ENCODE measurements around the gene BAZ1B. TPM values are rescaled to one million over a fixed set of nuclear protein-coding genes. Genes with fewer than 3 reads are reported as not detected.

Gene BAZ1B
- total RNA-seq, 1 experiment from 2014 or later, result 107 TPM

- intact Hi-C loops (cut with micrococcal nuclease; ENCODE audit: unreplicated experiment), result loop anchor here (5.0 kb wide), 1 partner anchor 117 kb away; no protein-coding TSS in a partner anchor
- in situ Hi-C loops (cut with HindIII; ENCODE audit: low pct_unique_long_range_greater_than_20kb, low sequenced_read_pairs), result no loop called here
- BruUV-seq (replicated peaks), result no TSS peak
- Histone ChIP-seq H3K27me3 (ENCODE audit: control insufficient read depth, insufficient read depth, low read length) (no peaks in the 10 kb centered on the region), H3K9me3 (ENCODE audit: control insufficient read depth, insufficient read depth, low read depth, low read length) (no peaks in the 10 kb centered on the region), H3K27ac (ENCODE audit: low read length) (no peak overlapping the region), H3K4me1 (ENCODE audit: control insufficient read depth, insufficient read depth, low read length) (peaks cover 17% of the 10 kb centered on the region), H3K4me3 (ENCODE audit: low read depth in 2 of 2, low read length in 2 of 2) (no peak overlapping the region), H3K36me3 (ENCODE audit: control insufficient read depth, insufficient read depth, low read length) (peaks cover 17% of the 10 kb centered on the region; the same call in 1 of the 2 replicates)
- TF ChIP-seq, protein P1, sequence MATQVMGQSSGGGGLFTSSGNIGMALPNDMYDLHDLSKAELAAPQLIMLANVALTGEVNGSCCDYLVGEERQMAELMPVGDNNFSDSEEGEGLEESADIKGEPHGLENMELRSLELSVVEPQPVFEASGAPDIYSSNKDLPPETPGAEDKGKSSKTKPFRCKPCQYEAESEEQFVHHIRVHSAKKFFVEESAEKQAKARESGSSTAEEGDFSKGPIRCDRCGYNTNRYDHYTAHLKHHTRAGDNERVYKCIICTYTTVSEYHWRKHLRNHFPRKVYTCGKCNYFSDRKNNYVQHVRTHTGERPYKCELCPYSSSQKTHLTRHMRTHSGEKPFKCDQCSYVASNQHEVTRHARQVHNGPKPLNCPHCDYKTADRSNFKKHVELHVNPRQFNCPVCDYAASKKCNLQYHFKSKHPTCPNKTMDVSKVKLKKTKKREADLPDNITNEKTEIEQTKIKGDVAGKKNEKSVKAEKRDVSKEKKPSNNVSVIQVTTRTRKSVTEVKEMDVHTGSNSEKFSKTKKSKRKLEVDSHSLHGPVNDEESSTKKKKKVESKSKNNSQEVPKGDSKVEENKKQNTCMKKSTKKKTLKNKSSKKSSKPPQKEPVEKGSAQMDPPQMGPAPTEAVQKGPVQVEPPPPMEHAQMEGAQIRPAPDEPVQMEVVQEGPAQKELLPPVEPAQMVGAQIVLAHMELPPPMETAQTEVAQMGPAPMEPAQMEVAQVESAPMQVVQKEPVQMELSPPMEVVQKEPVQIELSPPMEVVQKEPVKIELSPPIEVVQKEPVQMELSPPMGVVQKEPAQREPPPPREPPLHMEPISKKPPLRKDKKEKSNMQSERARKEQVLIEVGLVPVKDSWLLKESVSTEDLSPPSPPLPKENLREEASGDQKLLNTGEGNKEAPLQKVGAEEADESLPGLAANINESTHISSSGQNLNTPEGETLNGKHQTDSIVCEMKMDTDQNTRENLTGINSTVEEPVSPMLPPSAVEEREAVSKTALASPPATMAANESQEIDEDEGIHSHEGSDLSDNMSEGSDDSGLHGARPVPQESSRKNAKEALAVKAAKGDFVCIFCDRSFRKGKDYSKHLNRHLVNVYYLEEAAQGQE (IDR thresholded peaks at IDR 0.05; ENCODE audit: insufficient read depth in 1 of 2, low read depth in 2 of 2, low read length in 1 of 2), result no peak
- no peak for TF ChIP-seq CTCF (IDR thresholded peaks at IDR 0.05)
- TF ChIP-seq POLR2AphosphoS5 (IDR thresholded peaks at IDR 0.05; ENCODE audit: low read depth, low read length), result no peak
- TF ChIP-seq TCF7L2 (IDR thresholded peaks at IDR 0.05; ENCODE audit: low read depth, low read length), result no peak
- no peak for TF ChIP-seq SIN3A (IDR thresholded peaks at IDR 0.05; ENCODE audit: borderline replicate concordance, insufficient read depth, low read depth, low read length)
- no peak for DNase-seq (ENCODE audit: low read depth, low spot score)
- POLR2A ChIA-PET, result no interaction called here
- CTCF ChIA-PET, result no interaction called here
- no peak for ATAC-seq
These were observed 82.7 kb downstream of the BAZ1B start for GRCh38 chr7:73439410-73439704.

DNA sequence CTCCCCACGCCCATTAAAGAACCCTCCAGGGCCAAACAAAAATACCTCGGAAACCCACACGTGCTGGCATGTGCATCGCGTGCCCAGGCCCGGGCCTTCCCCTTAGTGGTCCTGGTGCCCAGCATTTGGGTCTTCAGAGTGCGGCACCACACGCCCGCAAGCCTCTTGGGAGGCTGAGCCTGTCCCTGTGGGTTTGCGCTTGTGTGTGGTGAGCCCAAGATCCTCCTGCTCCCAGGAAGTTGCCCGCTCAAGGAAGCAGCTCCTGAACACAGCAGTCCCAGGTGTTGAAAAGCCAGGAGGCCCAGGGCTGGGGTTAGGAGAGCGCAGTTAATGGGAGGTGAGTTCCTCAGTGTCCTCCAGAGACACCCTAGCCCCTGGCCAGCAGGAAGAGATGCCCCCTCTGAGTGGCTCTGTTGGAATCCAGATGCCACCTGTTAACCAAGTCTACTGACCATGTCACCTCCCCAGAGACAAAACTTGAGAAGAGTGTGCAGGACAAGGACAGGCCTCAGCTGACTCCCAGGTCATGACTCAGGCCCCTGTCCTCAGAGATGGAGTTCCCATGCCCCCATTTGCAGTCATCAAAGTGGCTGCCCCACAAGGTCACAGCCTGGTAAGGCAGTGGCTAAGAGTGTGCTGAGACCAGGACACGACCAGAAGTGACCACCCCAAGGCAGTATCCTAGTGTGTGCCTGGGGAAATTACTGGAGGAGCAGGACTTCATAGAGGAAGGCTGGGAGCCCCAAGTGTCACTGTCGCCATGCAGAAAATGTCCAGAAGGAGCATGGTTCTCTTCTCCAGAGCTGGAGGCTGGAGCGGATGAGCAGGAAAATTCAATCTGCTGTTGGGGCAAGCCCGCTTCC lies 83.3 kb downstream of the BAZ1B start:
- POLR2A ChIA-PET, result no interaction called here
- Histone ChIP-seq H3K36me3 (ENCODE audit: control insufficient read depth, insufficient read depth, low read length) (peaks cover 17% of the 10 kb centered on the region; the same call in 1 of the 2 replicates), H3K27me3 (ENCODE audit: control insufficient read depth, insufficient read depth, low read length) (no peaks in the 10 kb centered on the region), H3K27ac (ENCODE audit: low read length) (no peak overlapping the region), H3K4me3 (ENCODE audit: low read depth in 2 of 2, low read length in 2 of 2) (no peak overlapping the region), H3K9me3 (ENCODE audit: control insufficient read depth, insufficient read depth, low read depth, low read length) (no peaks in the 10 kb centered on the region), H3K4me1 (ENCODE audit: control insufficient read depth, insufficient read depth, low read length) (peaks cover 17% of the 10 kb centered on the region)
- DNase-seq (ENCODE audit: low read depth, low spot score) (no peak), ATAC-seq (peak; percentile 10)
- BruUV-seq (replicated peaks), result no TSS peak
- CTCF ChIA-PET, result no interaction called here
- intact Hi-C loops (cut with micrococcal nuclease; ENCODE audit: unreplicated experiment) (loop anchor here (5.0 kb wide), 1 partner anchor 116 kb away; no protein-coding TSS in a partner anchor), in situ Hi-C loops (cut with HindIII; ENCODE audit: low pct_unique_long_range_greater_than_20kb, low sequenced_read_pairs) (no loop called here)
- peak; percentile 33; the same call in 1 of the 2 replicates for TF ChIP-seq POLR2AphosphoS5 (IDR thresholded peaks at IDR 0.05; ENCODE audit: low read depth, low read length)
- no peak for TF ChIP-seq SIN3A (IDR thresholded peaks at IDR 0.05; ENCODE audit: borderline replicate concordance, insufficient read depth, low read depth, low read length)
